HEK293T (cell line): ENCODE results near the gene ZNF385B.

Source experiments
- CTCF ChIA-PET: fragments of 350-600 bp; formaldehyde crosslinking; extraction: SDS; loops from one replicate; lab custom pipeline; 2021; ENCODE audit warnings: antibody characterized with exemption, inconsistent platforms; lab: Yijun Ruan, JAX
- POLR2A ChIA-PET: fragments of 350-600 bp; formaldehyde crosslinking; extraction: SDS; loops from one replicate; lab custom pipeline; 2020; ENCODE audit warnings: antibody characterized with exemption, inconsistent platforms; lab: Yijun Ruan, JAX
- DNase-seq: peaks from one replicate; pipeline ENCODE4 v3.0.0; 2012; ENCODE audit warnings: mixed read lengths; ENCODE audit errors: extremely low spot score
- ARNT ChIP-seq: fragments of 450-650 bp; IDR thresholded peaks from 2 replicates; pipeline ENCODE4 v1.6.1; 2017; ENCODE audit warnings: mild to moderate bottlenecking
- BHLHE40 ChIP-seq: fragments of 450-650 bp; IDR thresholded peaks from 2 replicates; pipeline ENCODE4 v1.6.1; 2016; ENCODE audit warnings: mild to moderate bottlenecking, moderate library complexity, borderline replicate concordance
- CTBP1 ChIP-seq: fragments of 450-650 bp; IDR thresholded peaks from 2 replicates; pipeline ENCODE4 v1.6.1; 2016; ENCODE audit warnings: borderline replicate concordance
- ELF4 ChIP-seq: fragments of 450-650 bp; IDR thresholded peaks from 2 replicates; pipeline ENCODE4 v1.6.1; 2017; ENCODE audit warnings: antibody characterized with exemption
- FOXA1 ChIP-seq: fragments of 450-650 bp; IDR thresholded peaks from 2 replicates; pipeline ENCODE4 v1.6.1; 2016; ENCODE audit warnings: mild to moderate bottlenecking
- FOXK2 ChIP-seq: fragments of 450-650 bp; IDR thresholded peaks from 2 replicates; pipeline ENCODE4 v1.6.1; 2016; ENCODE audit warnings: mild to moderate bottlenecking
- FOXM1 ChIP-seq: fragments of 450-650 bp; IDR thresholded peaks from 2 replicates; pipeline ENCODE4 v1.6.1; 2017; ENCODE audit warnings: mild to moderate bottlenecking, borderline replicate concordance
- HDGF ChIP-seq: fragments of 450-650 bp; IDR thresholded peaks from 2 replicates; pipeline ENCODE4 v1.6.1; 2017; ENCODE audit warnings: antibody characterized with exemption, borderline replicate concordance
- L3MBTL2 ChIP-seq: fragments of 450-650 bp; conservative IDR thresholded peaks from 2 replicates; pipeline ENCODE4 v1.6.1; 2016; ENCODE audit warnings: mild to moderate bottlenecking
- LEF1 ChIP-seq: fragments of 450-650 bp; IDR thresholded peaks from 2 replicates; pipeline ENCODE4 v1.6.1; 2017; ENCODE audit warnings: mild to moderate bottlenecking, borderline replicate concordance
- NFRKB ChIP-seq: fragments of 450-650 bp; IDR thresholded peaks from 2 replicates; pipeline ENCODE4 v1.6.1; 2016; ENCODE audit warnings: mild to moderate bottlenecking, moderate library complexity
- PKNOX1 ChIP-seq: fragments of 450-650 bp; IDR thresholded peaks from 2 replicates; pipeline ENCODE4 v1.6.1; 2016
- SP1 ChIP-seq: fragments of 450-650 bp; IDR thresholded peaks from 2 replicates; pipeline ENCODE4 v1.6.1; 2017
- SUZ12 ChIP-seq: fragments of 450-650 bp; IDR thresholded peaks from 2 replicates; pipeline ENCODE4 v1.6.1; 2016; ENCODE audit warnings: mild to moderate bottlenecking
- TARDBP ChIP-seq: fragments of 450-650 bp; IDR thresholded peaks from 2 replicates; pipeline ENCODE4 v1.6.1; 2016
- ZNF384 ChIP-seq: fragments of 450-650 bp; IDR thresholded peaks from 2 replicates; pipeline ENCODE4 v1.6.1; 2016

The ZNF385B gene

GRCh38 chr2:179837408-179837807 is 24.0 kb downstream of the ZNF385B start:
- TF ChIP-seq FOXK2: no peak
- no peak for TF ChIP-seq FOXM1
- no peak for TF ChIP-seq ARNT
- TF ChIP-seq FOXA1: no peak
- no peak for TF ChIP-seq PKNOX1
- no peak for DNase-seq
- POLR2A ChIA-PET: no interaction called here
- CTCF ChIA-PET: interaction anchor here (1.1 kb wide), 2 partner anchors 61 to 62 kb away, joined by 3 read pairs; no protein-coding TSS in a partner anchor

- TF ChIP-seq ARNT (no peak), LEF1 (no peak), NFRKB (no peak)
- ChIA-PET CTCF (no interaction called here), POLR2A (no interaction called here)
- no peak for DNase-seq
Measured at GRCh38 chr2:179830043-179830787, 31.2 kb downstream of the ZNF385B start.

GRCh38 chr2:179826297-179826696 is 35.1 kb downstream of the ZNF385B start:
- CTCF ChIA-PET: no interaction called here
- no peak for DNase-seq
- TF ChIP-seq SP1: no peak
- no peak for TF ChIP-seq PKNOX1
- no peak for TF ChIP-seq HDGF
- no peak for TF ChIP-seq FOXM1
- TF ChIP-seq CTBP1: no peak
- no peak for TF ChIP-seq FOXK2
- no peak for TF ChIP-seq ZNF384
- no peak for TF ChIP-seq ARNT
- no peak for TF ChIP-seq SUZ12
- no peak for TF ChIP-seq FOXA1
- TF ChIP-seq ELF4: no peak
- no peak for TF ChIP-seq TARDBP
- TF ChIP-seq NFRKB: no peak
- TF ChIP-seq LEF1: no peak
- no peak for TF ChIP-seq BHLHE40
- no peak for TF ChIP-seq L3MBTL2
- POLR2A ChIA-PET: no interaction called here

DNA sequence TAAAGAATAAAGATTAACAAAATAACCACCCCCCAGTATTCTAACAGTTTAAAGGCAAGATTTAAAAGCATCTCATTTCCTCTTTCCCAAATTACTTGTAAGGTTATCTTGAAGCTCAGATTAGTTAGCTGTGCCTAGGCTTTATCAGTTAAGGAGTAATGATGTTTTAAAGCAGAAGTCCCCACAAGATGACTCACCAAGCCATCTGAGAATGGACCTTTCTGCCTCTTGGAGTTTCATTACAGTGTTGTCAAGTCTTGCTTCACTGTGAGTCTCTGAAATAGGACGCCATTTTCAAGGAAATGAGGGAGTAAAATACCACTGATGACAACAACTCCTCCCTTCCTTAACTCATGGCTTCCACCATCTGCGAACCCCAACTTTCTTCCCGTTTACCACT is 35.9 kb downstream of the ZNF385B start:
- TF ChIP-seq LEF1: no peak
- TF ChIP-seq ARNT: no peak
- no peak for TF ChIP-seq PKNOX1
- TF ChIP-seq L3MBTL2: no peak
- TF ChIP-seq HDGF: no peak
- no peak for TF ChIP-seq FOXK2
- no peak for TF ChIP-seq FOXA1
- TF ChIP-seq NFRKB: no peak
- TF ChIP-seq SP1: no peak
- no peak for TF ChIP-seq ELF4
- TF ChIP-seq BHLHE40: no peak
- no peak for TF ChIP-seq ZNF384
- no peak for TF ChIP-seq TARDBP
- no peak for TF ChIP-seq CTBP1
- no peak for TF ChIP-seq SUZ12
- TF ChIP-seq FOXM1: no peak
- CTCF ChIA-PET: no interaction called here
- no peak for DNase-seq
- POLR2A ChIA-PET: no interaction called here

DNA sequence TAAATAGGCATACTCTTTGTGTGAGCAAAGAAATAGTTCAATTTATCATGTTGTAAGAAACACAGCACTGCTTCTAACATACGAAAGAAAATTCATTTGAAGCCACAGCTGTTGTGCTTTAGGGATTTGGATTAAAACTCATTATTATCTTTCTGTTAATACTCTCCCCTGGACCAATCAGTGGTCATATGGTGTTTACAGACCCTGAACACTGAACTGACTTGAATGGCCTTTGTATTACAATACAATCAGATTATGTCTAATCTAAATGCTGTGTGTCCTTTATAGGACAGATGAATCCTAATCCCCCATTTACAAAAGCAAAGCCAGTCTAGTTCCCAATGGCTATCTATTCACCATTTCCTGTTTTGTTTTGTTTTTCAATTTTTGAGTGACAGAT is 36.5 kb downstream of the ZNF385B start:
- no peak for TF ChIP-seq BHLHE40
- no peak for TF ChIP-seq TARDBP
- TF ChIP-seq NFRKB: no peak
- TF ChIP-seq ZNF384: no peak
- no peak for TF ChIP-seq CTBP1
- TF ChIP-seq FOXM1: no peak
- no peak for TF ChIP-seq HDGF
- TF ChIP-seq SUZ12: no peak
- TF ChIP-seq ARNT: no peak
- TF ChIP-seq FOXA1: no peak
- no peak for TF ChIP-seq L3MBTL2
- TF ChIP-seq PKNOX1: no peak
- no peak for TF ChIP-seq SP1
- TF ChIP-seq ELF4: no peak
- TF ChIP-seq FOXK2: no peak
- TF ChIP-seq LEF1: no peak
- POLR2A ChIA-PET: no interaction called here
- no peak for DNase-seq
- CTCF ChIA-PET: no interaction called here

GRCh38 chr2:179822540-179822939 is 38.9 kb downstream of the ZNF385B start:
- CTCF ChIA-PET: no interaction called here
- no peak for TF ChIP-seq NFRKB
- TF ChIP-seq HDGF: no peak
- no peak for TF ChIP-seq ZNF384
- TF ChIP-seq SUZ12: no peak
- no peak for TF ChIP-seq BHLHE40
- TF ChIP-seq PKNOX1: no peak
- TF ChIP-seq TARDBP: no peak
- TF ChIP-seq FOXM1: no peak
- no peak for TF ChIP-seq SP1
- no peak for TF ChIP-seq LEF1
- no peak for TF ChIP-seq CTBP1
- no peak for TF ChIP-seq FOXA1
- TF ChIP-seq ELF4: no peak
- no peak for TF ChIP-seq L3MBTL2
- no peak for TF ChIP-seq ARNT
- TF ChIP-seq FOXK2: no peak
- POLR2A ChIA-PET: no interaction called here
- no peak for DNase-seq
